Endothelial cell of umbilical vein (primary cell): Measurements from ENCODE around the gene CFAP45. TPM values are rescaled to one million over a fixed set of nuclear protein-coding genes. Genes with fewer than 3 reads are reported as not detected.

Experiments used
- BruUV-seq: library from RNA; stranded (reverse); fragments of 400-500 nt; replicated peaks from 2 replicates; lab custom pipeline; 2021; lab: Mats Ljungman, UMichigan
- CTCF ChIA-PET: fragments of 300-600, 350-600 bp; sonication (Branson Sonifier 250); formaldehyde crosslinking; loops from one replicate; lab custom pipeline; 2021; ENCODE audit warnings: antibody characterized with exemption, inconsistent platforms; lab: Charles Lee
- POLR2A ChIA-PET: fragments of 300-600, 350-600 bp; sonication (Branson Sonifier 250); formaldehyde crosslinking; loops from one replicate; lab custom pipeline; 2021; ENCODE audit warnings: antibody characterized with exemption, inconsistent platforms; lab: Charles Lee
- DNase-seq: peaks from one replicate; pipeline ENCODE4 v3.0.0-alpha.2; 2011; ENCODE audit warnings: low read depth, low spot score
- FAIRE-seq: peaks from 2 replicates; lab custom pipeline; 2011; peaks lifted over from hg19 to GRCh38; lab: Jason Lieb, UNC
- H2AFZ ChIP-seq: 2 replicates; pipeline ENCODE4 v1.6.0; 2012; ENCODE audit warnings: low read depth, low read length, control low read depth, inconsistent platforms
- H3K27ac ChIP-seq: 2 replicates; pipeline ENCODE4 v1.5.1; 2011; ENCODE audit warnings: low read depth, mild to moderate bottlenecking, control low read depth, low read length, moderate library complexity; ENCODE audit not compliant: insufficient read depth
- H3K27me3 ChIP-seq, 2 experiments: 2 replicates each; pipeline versions ENCODE4 v1.6.0 to v1.6.1; 2011; ENCODE audit warnings: low read length in 2 of 2, mixed read lengths in 1 of 2; ENCODE audit not compliant: control insufficient read depth in 2 of 2, insufficient read depth in 2 of 2
- H3K36me3 ChIP-seq, 2 experiments: 2 replicates in 1 of 2; 3 replicates in 1 of 2; pipeline ENCODE4 v1.5.1; 2011; ENCODE audit warnings: low read length in 2 of 2, mild to moderate bottlenecking in 1 of 2, moderate library complexity in 1 of 2; ENCODE audit not compliant: control insufficient read depth in 2 of 2, insufficient read depth in 2 of 2; ENCODE audit errors: extremely low read depth in 1 of 2
- H3K4me1 ChIP-seq: 3 replicates; pipeline ENCODE4 v1.5.1; 2011; ENCODE audit warnings: mild to moderate bottlenecking, low read length; ENCODE audit not compliant: control insufficient read depth, insufficient read depth; ENCODE audit errors: extremely low read depth
- H3K4me2 ChIP-seq: 2 replicates; pipeline ENCODE4 v1.6.1; 2011; ENCODE audit warnings: low read length, control low read depth, mixed read lengths; ENCODE audit not compliant: insufficient read depth
- H3K4me3 ChIP-seq, 3 experiments: fragments of 200-600 bp in 1 of 3; sonication (generic), shearing (Covaris generic) in 1 of 3; replicated peaks in 1 of 3; 2 replicates each; pipeline ENCODE4 v1.5.1; 2011 to 2016; ENCODE audit warnings: control low read depth in 3 of 3, low read length in 3 of 3, mild to moderate bottlenecking in 2 of 3, inconsistent platforms in 1 of 3, low read depth in 1 of 3, moderate library complexity in 1 of 3; ENCODE audit not compliant: insufficient read depth in 1 of 3
- H3K79me2 ChIP-seq: 2 replicates; pipeline ENCODE4 v1.6.0; 2012; ENCODE audit warnings: low read length, inconsistent platforms; ENCODE audit not compliant: control insufficient read depth, insufficient read depth
- H3K9ac ChIP-seq: replicated peaks from 2 replicates; pipeline ENCODE3; 2011; ENCODE audit warnings: low read length, control low read depth; ENCODE audit not compliant: insufficient read depth; ENCODE audit errors: extremely low read depth
- H3K9me1 ChIP-seq: replicated peaks from 3 replicates; pipeline ENCODE4 v1.6.0; 2011; ENCODE audit warnings: mild to moderate bottlenecking, low read length; ENCODE audit not compliant: control insufficient read depth, insufficient read depth; ENCODE audit errors: extremely low read depth
- H3K9me3 ChIP-seq: replicated peaks from 2 replicates; pipeline ENCODE4 v1.5.1; 2012; ENCODE audit warnings: low read length, inconsistent platforms; ENCODE audit not compliant: control insufficient read depth, insufficient read depth
- H4K20me1 ChIP-seq: replicated peaks from 2 replicates; pipeline ENCODE3; 2011; ENCODE audit warnings: mild to moderate bottlenecking, low read length; ENCODE audit not compliant: control insufficient read depth, insufficient read depth; ENCODE audit errors: extremely low read depth
- EZH2 ChIP-seq: IDR thresholded peaks from 2 replicates; pipeline ENCODE4 v1.6.1; 2012; ENCODE audit warnings: borderline replicate concordance, low read depth, mild to moderate bottlenecking, moderate library complexity, low read length, inconsistent platforms; ENCODE audit not compliant: severe bottlenecking
- FOS ChIP-seq: IDR thresholded peaks from 2 replicates; pipeline ENCODE4 v1.6.1; 2011; ENCODE audit warnings: mild to moderate bottlenecking, low read length, moderate library complexity, borderline replicate concordance; ENCODE audit not compliant: insufficient read depth
- GATA2 ChIP-seq: IDR thresholded peaks from 2 replicates; pipeline ENCODE4 v1.7.0; 2011; ENCODE audit warnings: low read depth, mild to moderate bottlenecking, moderate library complexity, mixed read lengths, low read length; ENCODE audit not compliant: insufficient read length, insufficient read depth
- JUN ChIP-seq: IDR thresholded peaks from 2 replicates; pipeline ENCODE4 v1.6.1; 2011; ENCODE audit warnings: borderline replicate concordance, low read depth; ENCODE audit not compliant: insufficient read length, insufficient read depth
- MYC ChIP-seq: IDR thresholded peaks from one replicate; pipeline ENCODE4 v1.6.1; 2011; ENCODE audit warnings: mild to moderate bottlenecking, low read depth, low read length
- POLR2A ChIP-seq: IDR thresholded peaks from 2 replicates; pipeline ENCODE4 v1.6.1; 2012; ENCODE audit warnings: low read depth, mild to moderate bottlenecking, control low read depth, low read length
- POLR2AphosphoS5 ChIP-seq: IDR thresholded peaks from 2 replicates; pipeline ENCODE4 v1.6.1; 2012; ENCODE audit warnings: low read depth, mild to moderate bottlenecking, control low read depth, low read length, moderate library complexity; ENCODE audit not compliant: insufficient read depth
- dilution Hi-C: fragments of 300-500 bp; cut with MboI; formaldehyde crosslinking; loops from one replicate; pipeline ENCODE4 v1.15.0; 2019; ENCODE audit warnings: low sequenced_read_pairs; ENCODE audit not compliant: extremely low pct_ligation_motif_present
- intact Hi-C: fragments of 100-400 bp; cut with micrococcal nuclease; formaldehyde crosslinking; loops from one replicate; pipeline ENCODE4 v1.10.0; 2022
- polyA plus RNA-seq, 4 experiments: library from polyadenylated mRNA; depleted of rRNA in 3 of 4; stranded (reverse) in 3 of 4; unstranded in 1 of 4; fragments of >200 nt; gene quantifications; 2 replicates each; pipeline versions ENCODE4 v1.2.1 to v1.2.3, GENCODE V29; 2011 to 2012; ENCODE audit warnings: missing spikeins in 1 of 4
- total RNA-seq: library from RNA; stranded (reverse); gene quantifications from 2 replicates; pipeline ENCODE4 v1.2.3, GENCODE V29; 2021
- TF ChIP-seq, protein P1 (sequence below): IDR thresholded peaks from 2 replicates; pipeline ENCODE4 v1.6.1; 2011; ENCODE audit not compliant: insufficient read depth, insufficient read length
- TF ChIP-seq, protein P2 (sequence below), 2 donors: IDR thresholded peaks; 1 replicate in 1 of 2; 2 replicates in 1 of 2; pipeline ENCODE4 v1.5.1; 2011; ENCODE audit warnings: low read length in 2 of 2, mild to moderate bottlenecking in 2 of 2, moderate library complexity in 2 of 2, control low read depth in 1 of 2, inconsistent platforms in 1 of 2, low read depth in 1 of 2; ENCODE audit not compliant: insufficient read depth in 1 of 2; ENCODE audit errors: extremely low read depth in 1 of 2

Gene CFAP45
- total and polyA plus RNA-seq, 2 donors (not counting 3 experiments of a cell fraction or from before 2014, with no cell fraction given) = 0.25 to 2.5 TPM

DNA sequence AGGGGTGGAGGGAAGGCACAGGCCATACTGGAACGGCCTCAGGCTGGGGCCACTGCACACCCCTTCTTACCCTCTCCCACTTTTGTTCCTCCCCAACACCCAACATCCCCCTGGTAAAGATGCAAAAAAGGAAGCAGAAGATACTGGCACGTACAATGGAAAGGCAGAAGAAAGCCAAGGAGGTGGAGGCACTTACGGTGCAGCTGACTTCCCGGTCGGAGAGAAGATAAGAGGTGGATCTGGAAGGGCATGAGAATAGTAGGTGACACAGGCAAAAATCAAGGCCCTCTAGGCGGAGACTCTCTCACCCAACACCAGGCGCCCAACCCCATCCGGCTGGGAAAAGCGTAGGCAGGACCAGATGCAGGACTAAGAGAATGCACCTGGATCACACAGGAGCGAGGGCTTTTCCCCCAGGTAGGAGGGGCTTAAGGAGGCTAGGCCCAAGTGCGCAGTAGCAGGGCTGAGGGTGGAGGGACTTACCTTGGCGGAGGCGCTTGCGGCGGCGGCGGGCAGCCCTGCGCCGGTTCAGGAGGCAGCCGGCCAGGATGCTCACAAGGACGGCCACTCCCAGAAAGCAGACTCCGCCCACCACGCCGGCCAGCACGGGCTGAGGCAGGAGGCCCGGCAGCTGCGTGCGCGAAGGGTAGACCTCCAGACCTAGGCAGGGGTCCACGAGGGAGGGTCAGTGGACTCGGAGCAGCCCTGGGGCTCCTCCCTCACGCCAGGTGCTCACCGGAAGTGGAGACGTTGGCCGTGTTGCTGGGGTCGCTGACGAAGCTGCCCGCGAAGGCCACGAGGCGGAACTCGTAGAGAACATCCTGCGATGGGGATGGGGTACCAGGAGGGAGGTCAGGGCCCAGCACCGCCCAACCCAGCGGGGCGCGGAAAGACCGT, 29.4 kb upstream of the CFAP45 start:
- CTCF ChIA-PET = interaction anchor here (1.4 to 2.0 kb wide), 2 partner anchors 38 to 78 kb away, joined by 4 to 9 read pairs; no protein-coding TSS in a partner anchor
- no peaks in the 10 kb centered on the region for H3K36me3 ChIP-seq
- H2AFZ ChIP-seq = no peak overlapping the region
- TF ChIP-seq, protein P1, sequence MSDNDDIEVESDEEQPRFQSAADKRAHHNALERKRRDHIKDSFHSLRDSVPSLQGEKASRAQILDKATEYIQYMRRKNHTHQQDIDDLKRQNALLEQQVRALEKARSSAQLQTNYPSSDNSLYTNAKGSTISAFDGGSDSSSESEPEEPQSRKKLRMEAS = no peak
- TF ChIP-seq POLR2AphosphoS5 (no peak), GATA2 (no peak), MYC (no peak), JUN (no peak), EZH2 (no peak), POLR2A (no peak), FOS (no peak)
- TF ChIP-seq, protein P2, sequence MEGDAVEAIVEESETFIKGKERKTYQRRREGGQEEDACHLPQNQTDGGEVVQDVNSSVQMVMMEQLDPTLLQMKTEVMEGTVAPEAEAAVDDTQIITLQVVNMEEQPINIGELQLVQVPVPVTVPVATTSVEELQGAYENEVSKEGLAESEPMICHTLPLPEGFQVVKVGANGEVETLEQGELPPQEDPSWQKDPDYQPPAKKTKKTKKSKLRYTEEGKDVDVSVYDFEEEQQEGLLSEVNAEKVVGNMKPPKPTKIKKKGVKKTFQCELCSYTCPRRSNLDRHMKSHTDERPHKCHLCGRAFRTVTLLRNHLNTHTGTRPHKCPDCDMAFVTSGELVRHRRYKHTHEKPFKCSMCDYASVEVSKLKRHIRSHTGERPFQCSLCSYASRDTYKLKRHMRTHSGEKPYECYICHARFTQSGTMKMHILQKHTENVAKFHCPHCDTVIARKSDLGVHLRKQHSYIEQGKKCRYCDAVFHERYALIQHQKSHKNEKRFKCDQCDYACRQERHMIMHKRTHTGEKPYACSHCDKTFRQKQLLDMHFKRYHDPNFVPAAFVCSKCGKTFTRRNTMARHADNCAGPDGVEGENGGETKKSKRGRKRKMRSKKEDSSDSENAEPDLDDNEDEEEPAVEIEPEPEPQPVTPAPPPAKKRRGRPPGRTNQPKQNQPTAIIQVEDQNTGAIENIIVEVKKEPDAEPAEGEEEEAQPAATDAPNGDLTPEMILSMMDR (IDR thresholded peaks at IDR 0.05; ENCODE audit: extremely low read depth in 1 of 2, insufficient read depth in 1 of 2, low read depth in 1 of 2, low read length in 2 of 2) = no peak
- peaks cover 8% of the 10 kb centered on the region for H3K79me2 ChIP-seq
- dilution Hi-C loops (no loop called here), intact Hi-C loops (loop anchor here (10.0 kb wide), 1 partner anchor 1915 kb away; no protein-coding TSS in a partner anchor)
- H3K27me3 ChIP-seq = no peaks in the 10 kb centered on the region
- BruUV-seq = no TSS peak
- no peak overlapping the region for H3K9ac ChIP-seq
- H3K9me3 ChIP-seq = no peaks in the 10 kb centered on the region
- POLR2A ChIA-PET = no interaction called here
- no peak overlapping the region for H3K4me3 ChIP-seq
- no peaks in the 10 kb centered on the region for H3K9me1 ChIP-seq
- no peak for DNase-seq
- H3K27ac ChIP-seq = no peak overlapping the region
- peaks cover 4% of the 10 kb centered on the region for H3K4me1 ChIP-seq
- H4K20me1 ChIP-seq = no peaks in the 10 kb centered on the region
- H3K4me2 ChIP-seq = no peak overlapping the region
- no peak for FAIRE-seq
